A549 treated with GW870086 at 1 μM for 4 hours (cell line): ENCODE measurements around the gene ANKRD13B. TPM values are rescaled to one million over a fixed set of nuclear protein-coding genes. Genes with fewer than 3 reads are reported as not detected.

Source experiments
- total RNA-seq: library from RNA; stranded (reverse); fragments of 200-300 nt; extraction: Qiagen RNA extraction; gene quantifications from 5 replicates; pipeline ENCODE4 v1.2.3, GENCODE V29; 2022; ENCODE audit warnings: low read depth

ANKRD13B gene
- 18.4 to 30.3 TPM (median 27.1 TPM) in 5 replicates for total RNA-seq

GRCh38 chr17:29592850-29593551, at the start of gene ANKRD13B:
Gene ANKRD13B (plus strand): TSS chr17:29593132. CDS start chr17:29593622, 490 bp downstream.

DNA sequence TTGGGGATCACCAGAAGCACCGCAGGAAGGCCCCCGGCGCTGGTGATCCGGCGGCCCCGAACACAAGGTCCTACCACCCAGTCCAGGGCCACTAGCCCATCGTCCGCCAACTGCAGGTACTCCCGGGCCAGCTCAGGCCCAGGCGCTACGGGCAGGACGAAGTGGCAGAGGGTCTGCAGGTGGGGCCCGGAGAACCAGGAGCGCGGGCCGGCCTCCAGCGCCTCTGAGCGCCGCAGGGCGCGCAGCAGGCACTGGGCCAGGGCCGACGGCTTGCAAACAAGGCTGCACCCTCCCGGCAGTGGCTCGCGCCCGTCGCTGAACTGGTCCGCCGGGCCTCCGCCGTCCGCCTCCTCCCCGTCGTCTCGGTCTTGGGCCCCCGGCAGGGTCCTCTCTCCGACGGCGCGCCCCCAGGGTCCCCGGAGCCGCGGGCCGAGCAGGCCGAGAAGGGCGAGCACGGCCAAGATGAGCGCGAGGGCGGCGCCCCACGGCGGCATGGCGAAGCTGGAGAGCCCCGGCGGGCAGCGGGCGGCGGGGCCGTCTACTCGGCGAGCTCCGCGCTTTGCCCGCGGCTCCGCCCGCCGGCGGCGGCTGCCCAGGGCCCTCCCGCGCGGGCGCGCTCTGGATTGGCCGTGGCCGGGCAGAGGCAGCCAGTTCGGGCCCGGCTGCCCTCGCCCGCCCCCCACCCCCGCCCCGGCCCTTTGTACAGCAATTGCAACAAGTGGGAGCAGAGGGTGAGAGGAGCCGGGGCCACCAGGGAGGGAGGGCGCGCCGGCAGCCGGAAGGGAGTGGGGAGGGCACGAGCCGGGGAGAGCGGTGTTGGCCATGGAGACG, 26.2 kb upstream of the ANKRD13B start, which contains the start of gene ABHD15:
TSS of gene ABHD15 (minus strand) at position 565 of the 831 bp plus-strand sequence. CDS start at position 494, 71 bp downstream.

GRCh38 chr17:29568331-29569244, 24.3 kb upstream of the ANKRD13B start, which contains the start of gene TP53I13:
Gene TP53I13 (plus strand): TSS chr17:29568701. CDS start chr17:29568759, 58 bp downstream.

GRCh38 chr17:29589524-29590410, 3.2 kb upstream of the ANKRD13B start, which contains the start of gene GIT1:
Gene GIT1 (minus strand): TSS chr17:29589648. CDS start chr17:29589378, 270 bp downstream.

DNA sequence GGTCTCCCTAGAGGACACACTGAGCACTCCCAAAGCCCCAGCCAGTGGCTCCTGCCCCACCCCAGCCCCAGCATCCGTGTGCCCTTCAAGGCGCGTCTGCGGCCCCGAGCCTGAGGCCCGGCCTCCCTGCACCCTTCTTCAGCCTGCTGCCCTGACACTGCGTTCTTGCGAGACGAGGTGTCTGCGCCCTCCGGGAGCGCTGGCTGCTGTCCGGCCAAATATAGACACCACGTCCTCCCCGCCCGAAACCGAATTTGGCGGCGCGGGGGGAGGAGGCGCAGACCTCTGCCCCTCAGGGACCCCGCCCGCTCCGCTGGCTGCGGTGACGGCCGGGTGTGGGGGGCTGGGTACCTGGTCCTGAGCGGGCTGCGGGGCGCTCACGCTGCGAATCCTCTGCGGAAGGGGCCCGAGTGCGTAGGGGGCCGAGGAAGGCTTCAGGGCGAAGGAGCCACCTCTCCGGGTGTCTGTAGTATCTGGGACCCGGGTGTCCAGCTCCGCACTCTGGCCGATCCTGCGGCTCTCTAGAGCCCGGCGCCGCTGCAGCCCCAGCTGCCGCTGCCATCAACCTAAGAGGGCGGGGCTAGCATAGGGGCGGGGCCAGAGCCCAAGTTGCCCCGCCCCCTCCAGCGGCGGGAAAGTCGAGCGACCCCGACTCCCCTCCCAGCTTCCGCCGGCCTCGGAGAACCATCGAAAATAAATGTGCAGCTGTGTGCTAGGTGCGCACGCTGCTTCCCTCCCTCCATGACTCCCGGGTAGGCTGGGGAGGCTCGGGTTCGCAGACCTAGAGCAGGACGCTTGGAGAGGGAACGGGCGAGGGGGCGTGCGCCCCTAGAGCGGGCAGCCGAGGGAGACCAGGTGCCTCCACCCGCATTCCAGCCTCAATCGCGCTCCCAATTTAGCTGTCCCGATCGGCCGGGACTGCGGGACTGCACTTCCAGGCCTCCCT, 29.7 kb downstream of the ANKRD13B start, which contains the start of gene CORO6:
TSS of gene CORO6 (minus strand) at position 576 of the 946 bp plus-strand sequence. CDS start 1,491 bp downstream, outside the sequence.

Other genes starting within 250 kb of the ANKRD13B start
- 13.4 to 27.1 TPM (median 22.7 TPM) in 5 replicates for gene TAOK1, start 202.8 kb upstream of the ANKRD13B start, total RNA-seq
- 22.0 to 26.9 TPM (median 25.8 TPM) in 5 replicates for gene ABHD15, start 26.1 kb upstream of the ANKRD13B start, total RNA-seq
- gene TP53I13, start 24.4 kb upstream of the ANKRD13B start, total RNA-seq = 72.9 to 103 TPM (median 99.5 TPM) in 5 replicates
- gene GIT1, start 3.5 kb upstream of the ANKRD13B start, total RNA-seq = 73.3 to 88.2 TPM (median 82.7 TPM) in 5 replicates
- 5.9 to 7.5 TPM (median 6.9 TPM) in 5 replicates for gene CORO6, start 29.8 kb downstream of the ANKRD13B start, total RNA-seq